ENCODE data around the gene DOK7. TPM values are rescaled to one million over a fixed set of nuclear protein-coding genes. Genes with fewer than 3 reads are reported as not detected.

DOK7 gene
- total RNA-seq, 1 donor from 2014 or later = 0.99 TPM

GRCh38 chr4:3475041-3475712, 12.1 kb downstream of the DOK7 start:
- no peak for DNase-seq

GRCh38 chr4:3475713-3476260, 12.7 kb downstream of the DOK7 start:
- DNase-seq = no peak

DNA sequence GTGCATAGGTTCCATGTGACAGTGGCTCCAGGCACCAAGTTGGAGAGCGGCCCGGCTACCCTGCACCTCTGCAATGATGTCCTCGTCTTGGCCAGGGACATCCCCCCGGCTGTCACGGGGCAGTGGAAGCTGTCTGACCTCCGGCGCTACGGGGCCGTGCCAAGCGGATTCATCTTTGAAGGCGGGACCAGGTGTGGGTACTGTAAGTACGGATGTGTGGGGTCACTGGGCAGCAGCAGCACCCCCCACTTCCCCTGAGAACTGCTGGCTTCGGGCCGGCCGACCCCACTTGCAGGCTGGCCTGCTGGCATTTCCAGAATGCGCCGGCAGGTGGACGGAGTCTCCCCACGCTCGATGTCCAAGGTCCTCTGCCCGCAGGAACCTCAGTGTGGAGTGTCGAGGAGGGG, 13.2 kb downstream of the DOK7 start:
- no peak for DNase-seq

- DNase-seq = no peak
Measured at GRCh38 chr4:3476936-3477749, 14.0 kb downstream of the DOK7 start.

GRCh38 chr4:3477750-3478430, 14.8 kb downstream of the DOK7 start:
- no peak for DNase-seq

GRCh38 chr4:3478446-3479357, 15.6 kb downstream of the DOK7 start:
- DNase-seq = no peak

DNA sequence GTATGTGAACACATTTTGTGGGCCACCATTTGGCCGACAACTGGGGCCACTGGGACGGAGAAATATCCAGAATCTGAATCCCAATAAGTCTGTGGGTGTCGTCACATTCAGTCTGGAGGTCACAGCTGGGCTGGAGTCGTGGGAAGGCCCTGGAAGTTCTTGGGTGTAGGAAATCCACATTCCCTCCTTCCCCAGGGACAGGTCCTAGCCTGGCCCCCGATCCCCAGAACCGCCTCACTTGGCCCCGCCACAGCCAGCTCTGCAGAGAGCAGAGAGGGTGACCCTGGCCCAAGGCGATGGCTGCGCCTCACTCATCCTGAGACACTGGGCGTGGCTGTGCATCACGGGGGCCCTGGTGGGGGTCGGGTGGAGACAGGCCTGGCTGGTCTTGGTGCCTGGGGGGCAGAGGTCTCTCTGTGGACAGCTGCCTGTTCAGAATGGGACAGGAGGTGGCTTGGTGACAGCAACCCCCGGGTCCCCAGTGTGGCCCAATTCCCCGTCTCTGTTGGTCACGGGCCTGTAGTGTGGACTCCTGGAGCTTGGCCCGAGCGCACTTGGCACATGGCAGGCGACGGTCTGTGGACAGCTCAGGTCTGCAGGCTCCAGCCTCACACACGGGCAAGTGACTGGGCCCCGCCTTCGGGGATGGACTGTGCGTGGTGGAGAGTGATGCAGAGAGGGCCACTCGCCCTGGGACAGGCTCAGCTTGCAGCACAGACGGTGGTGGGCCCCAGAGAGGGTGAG, 16.4 kb downstream of the DOK7 start:
- DNase-seq = no peak

DNA sequence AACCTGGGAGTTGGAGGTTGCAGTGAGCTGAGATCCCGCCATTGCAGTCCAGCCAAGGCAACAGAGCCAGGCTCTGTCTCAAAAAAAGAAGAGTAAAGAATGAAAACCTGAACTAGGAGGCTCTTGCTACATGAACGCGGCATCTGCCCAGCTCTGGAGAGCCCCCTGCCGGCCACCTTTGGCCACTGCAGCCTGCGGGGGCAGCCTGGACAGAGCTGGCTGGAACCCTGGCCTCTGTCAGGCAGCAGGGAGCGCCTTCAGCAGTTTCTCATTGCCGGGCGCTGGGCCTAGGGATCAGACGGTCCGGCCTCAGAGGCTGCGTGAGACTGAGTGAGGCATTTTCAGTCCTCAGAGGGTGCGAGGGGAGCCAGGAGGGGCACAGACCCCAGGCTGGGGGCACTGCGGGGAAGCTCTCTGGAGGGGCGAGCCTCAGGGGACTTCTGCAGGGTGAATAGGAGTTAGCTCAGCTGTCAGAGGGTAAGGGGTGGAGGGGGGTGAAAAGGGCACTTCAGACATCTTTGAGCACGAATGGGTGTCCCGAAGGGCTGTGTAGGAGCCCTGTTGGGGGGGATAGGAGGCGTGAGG, 17.5 kb downstream of the DOK7 start:
- peak; percentile 57 for DNase-seq

DNA sequence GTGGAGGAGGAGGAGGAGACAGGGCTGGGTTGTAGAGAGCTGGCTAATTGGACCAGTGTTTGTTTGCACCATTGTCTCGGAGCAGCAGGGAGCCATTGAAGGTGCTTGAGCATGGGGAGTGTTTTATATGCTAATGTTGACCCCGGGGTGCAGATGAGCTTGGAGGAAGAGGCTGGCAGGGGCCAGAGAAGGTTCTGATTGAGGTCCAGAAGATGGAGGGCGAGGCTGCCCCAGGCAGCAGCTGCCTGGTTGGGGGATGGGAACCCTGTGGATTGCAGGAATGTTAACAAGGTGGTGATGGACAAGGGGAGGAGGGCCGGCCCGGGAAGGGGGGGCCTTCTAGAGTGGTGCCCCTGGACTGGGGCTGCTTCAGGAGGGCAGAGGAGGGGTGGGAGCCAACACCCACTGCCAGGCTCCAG, 18.0 kb downstream of the DOK7 start:
- DNase-seq = no peak

GRCh38 chr4:3481783-3482393, 18.8 kb downstream of the DOK7 start:
- DNase-seq = no peak

GRCh38 chr4:3482707-3483106, 19.6 kb downstream of the DOK7 start:
- DNase-seq = no peak

DNA sequence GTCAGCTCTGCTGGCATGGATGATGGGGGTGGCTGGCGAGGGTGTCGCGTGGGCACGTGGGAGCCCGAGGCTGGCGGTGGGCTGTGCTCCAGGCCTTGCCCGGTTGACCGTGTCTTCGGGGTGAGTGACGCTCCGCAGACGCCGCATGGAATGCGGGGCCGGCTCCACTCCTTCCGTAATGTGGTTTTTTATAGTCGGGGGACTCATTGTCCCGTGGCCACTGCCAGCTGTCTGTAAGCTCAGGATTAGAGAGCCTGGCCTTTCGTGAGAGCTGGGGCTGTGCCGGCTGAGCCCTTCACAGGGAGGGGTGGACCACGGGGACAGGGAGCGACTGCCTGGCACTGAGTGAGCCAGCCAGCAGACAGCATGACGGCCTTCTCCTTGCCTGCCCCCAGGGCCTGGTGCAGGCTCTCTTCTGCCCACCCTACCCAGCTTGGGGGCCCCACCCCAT, 20.4 kb downstream of the DOK7 start:
- no peak for DNase-seq

DNA sequence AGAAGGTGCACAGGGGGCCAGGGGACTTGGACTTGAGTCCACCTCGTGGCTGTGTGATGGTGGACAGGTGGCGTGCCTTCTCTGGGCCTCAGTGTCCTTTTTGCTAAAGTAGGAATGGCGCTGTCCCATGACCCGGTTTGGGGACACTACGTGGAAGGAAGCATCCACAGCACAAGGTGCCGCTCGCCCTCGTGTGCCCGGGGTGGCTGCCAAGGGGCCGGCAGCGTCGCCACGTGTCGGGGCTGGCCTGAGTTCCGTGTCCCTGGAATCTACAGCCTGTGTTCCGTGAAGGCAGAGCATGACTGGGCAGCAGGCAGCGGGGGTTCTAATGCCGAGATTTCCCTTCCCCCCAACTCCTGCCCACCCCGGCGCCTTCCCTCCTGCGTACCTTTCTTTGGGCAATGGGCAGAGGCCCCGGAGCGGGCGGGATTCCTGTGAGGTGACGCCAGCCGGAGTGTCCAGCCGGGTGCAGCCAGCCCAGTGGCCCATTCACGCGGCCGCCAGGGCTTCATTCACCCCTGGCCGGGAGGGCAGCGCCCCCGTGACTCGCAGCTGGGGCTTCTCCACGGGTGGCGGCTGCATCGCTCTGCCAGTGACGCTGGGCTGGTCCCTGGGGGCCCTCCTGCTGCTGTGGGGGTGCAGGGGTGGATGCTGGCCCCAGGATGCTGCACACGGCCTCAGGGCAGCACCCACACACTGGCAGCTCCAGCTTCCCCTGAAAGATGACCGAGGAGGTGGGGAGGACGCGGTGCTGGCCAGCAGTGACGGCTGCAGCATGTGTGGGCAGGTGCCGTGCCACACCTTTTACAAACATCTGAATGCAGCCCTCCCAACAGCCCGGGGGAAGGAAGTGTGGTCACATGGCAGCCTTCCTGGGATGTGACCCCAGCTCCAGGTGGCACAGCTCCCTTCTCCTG, 21.2 kb downstream of the DOK7 start:
- no peak for DNase-seq

- no peak for DNase-seq
Measured at GRCh38 chr4:3485011-3485791, 22.1 kb downstream of the DOK7 start.

GRCh38 chr4:3485886-3486540, 22.9 kb downstream of the DOK7 start:
- DNase-seq = no peak

GRCh38 chr4:3486541-3487540, 23.7 kb downstream of the DOK7 start:
- no peak for DNase-seq
